K562 treated with DMSO at 1 percent for 12 hours (cell line): ENCODE results near the gene CDHR2. TPM values are rescaled to one million over a fixed set of nuclear protein-coding genes. Genes with fewer than 3 reads are reported as not detected.

Experiments
- total RNA-seq: library from RNA; unstranded; fragments of 300-600 nt; gene quantifications from 2 replicates; pipeline ENCODE4 v1.2.3, GENCODE V29; 2022; ENCODE audit not compliant: insufficient read depth

Gene CDHR2, protein sequence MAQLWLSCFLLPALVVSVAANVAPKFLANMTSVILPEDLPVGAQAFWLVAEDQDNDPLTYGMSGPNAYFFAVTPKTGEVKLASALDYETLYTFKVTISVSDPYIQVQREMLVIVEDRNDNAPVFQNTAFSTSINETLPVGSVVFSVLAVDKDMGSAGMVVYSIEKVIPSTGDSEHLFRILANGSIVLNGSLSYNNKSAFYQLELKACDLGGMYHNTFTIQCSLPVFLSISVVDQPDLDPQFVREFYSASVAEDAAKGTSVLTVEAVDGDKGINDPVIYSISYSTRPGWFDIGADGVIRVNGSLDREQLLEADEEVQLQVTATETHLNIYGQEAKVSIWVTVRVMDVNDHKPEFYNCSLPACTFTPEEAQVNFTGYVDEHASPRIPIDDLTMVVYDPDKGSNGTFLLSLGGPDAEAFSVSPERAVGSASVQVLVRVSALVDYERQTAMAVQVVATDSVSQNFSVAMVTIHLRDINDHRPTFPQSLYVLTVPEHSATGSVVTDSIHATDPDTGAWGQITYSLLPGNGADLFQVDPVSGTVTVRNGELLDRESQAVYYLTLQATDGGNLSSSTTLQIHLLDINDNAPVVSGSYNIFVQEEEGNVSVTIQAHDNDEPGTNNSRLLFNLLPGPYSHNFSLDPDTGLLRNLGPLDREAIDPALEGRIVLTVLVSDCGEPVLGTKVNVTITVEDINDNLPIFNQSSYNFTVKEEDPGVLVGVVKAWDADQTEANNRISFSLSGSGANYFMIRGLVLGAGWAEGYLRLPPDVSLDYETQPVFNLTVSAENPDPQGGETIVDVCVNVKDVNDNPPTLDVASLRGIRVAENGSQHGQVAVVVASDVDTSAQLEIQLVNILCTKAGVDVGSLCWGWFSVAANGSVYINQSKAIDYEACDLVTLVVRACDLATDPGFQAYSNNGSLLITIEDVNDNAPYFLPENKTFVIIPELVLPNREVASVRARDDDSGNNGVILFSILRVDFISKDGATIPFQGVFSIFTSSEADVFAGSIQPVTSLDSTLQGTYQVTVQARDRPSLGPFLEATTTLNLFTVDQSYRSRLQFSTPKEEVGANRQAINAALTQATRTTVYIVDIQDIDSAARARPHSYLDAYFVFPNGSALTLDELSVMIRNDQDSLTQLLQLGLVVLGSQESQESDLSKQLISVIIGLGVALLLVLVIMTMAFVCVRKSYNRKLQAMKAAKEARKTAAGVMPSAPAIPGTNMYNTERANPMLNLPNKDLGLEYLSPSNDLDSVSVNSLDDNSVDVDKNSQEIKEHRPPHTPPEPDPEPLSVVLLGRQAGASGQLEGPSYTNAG (N-terminal part only)
- not detected in 2 replicates for total RNA-seq

DNA sequence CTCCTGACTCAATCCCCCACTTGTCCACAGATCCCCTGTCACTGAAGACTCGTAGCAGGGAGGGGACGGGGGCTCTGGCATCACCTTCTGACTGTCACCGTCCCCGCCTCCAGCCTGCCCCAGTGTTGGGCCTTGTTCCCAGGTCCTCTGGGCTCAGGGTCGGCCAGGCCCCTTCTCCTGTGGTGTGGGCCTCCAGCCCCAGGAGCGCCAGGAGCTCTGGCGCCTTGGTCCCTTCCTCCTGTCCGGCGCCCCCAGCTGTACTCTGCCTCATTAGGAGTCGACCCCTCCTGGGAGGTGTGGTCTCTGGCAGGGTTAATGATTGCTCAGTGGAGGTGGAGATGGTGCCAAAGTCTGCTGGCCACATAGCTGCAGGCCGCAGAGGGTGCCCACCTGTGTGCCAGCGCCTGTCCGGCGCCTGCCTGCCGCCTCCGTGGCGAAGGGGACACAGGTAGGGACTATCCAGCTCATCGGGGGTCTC lies at the start of gene CDHR2:
Gene CDHR2 (plus strand): TSS at position 376 of the 478 bp plus-strand sequence. CDS start 16,011 bp downstream, outside the sequence.

DNA sequence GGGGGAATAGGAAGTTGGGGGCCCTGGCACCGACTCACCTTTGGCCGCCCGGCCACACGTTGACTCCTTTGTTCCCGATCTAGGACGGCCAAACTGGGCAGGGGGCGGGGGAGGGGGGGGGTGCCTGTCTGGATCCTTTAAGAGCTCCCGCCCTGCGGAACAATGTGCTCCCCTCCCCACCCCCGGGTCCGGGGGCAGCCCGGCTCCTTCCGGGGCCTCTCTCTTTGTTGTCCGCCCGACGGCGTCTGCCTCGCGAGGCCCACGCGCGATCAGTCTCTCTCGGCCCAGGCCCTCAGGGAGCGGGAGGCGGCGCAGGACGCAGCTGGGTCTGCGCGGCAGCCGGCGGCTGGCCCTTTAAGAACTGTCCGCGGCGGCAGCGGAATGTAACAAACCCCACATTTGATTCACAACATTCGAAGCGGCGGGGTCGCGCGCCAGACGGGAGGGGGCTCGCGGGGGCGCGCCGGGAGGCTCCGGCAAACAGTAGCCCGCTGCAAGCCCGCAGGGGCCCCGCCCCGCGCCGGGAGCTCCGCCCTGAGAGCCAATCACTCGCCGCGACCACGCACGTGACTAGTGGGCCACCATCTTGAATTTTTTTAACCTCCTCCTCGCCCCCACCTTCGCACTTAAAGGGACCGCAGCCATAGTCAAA lies 12.1 kb upstream of the CDHR2 start, which contains the start of gene RNF44:
Gene RNF44 (minus strand): TSS at position 501 of the 652 bp plus-strand sequence. CDS start 4,930 bp downstream, outside the sequence.

DNA sequence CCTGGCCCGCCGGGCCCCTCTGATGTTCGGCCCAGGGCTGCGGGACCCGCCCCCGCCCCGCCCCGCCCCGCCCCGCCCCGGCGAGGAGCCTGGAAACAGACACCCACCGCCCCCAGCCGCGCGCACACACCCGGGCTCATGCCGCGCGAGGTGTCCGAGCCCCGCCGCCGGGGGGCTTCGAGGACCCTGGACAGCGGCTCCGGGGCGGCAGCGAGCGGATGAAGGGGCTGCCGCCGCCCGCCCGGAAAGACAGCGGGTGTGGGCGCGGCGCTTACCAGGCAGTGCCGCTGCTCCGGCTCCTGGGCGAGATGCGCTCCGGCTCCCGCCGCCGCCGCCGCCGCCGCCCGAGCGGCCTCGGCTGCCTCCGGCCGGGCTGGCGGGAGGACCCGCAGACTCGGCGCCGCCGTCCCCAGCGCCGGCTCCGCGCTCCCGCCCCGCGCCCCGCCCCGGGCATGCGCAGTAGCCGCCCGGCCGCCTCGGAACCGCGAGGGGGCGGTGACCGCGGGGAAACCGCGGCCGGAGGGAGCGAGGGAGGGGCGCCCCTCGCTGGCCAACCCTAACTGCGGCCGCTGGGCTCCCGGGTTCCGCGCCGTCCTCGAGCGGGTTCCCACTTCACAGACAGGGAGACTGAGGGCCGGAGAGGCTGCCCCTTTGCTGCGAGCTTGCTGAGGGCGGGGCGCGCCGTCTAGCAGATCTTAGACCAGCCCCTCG lies 60.7 kb downstream of the CDHR2 start, which contains the start of gene GPRIN1:
Gene GPRIN1 (minus strand): TSS at position 433 of the 711 bp plus-strand sequence. CDS start 10,322 bp downstream, outside the sequence.

DNA sequence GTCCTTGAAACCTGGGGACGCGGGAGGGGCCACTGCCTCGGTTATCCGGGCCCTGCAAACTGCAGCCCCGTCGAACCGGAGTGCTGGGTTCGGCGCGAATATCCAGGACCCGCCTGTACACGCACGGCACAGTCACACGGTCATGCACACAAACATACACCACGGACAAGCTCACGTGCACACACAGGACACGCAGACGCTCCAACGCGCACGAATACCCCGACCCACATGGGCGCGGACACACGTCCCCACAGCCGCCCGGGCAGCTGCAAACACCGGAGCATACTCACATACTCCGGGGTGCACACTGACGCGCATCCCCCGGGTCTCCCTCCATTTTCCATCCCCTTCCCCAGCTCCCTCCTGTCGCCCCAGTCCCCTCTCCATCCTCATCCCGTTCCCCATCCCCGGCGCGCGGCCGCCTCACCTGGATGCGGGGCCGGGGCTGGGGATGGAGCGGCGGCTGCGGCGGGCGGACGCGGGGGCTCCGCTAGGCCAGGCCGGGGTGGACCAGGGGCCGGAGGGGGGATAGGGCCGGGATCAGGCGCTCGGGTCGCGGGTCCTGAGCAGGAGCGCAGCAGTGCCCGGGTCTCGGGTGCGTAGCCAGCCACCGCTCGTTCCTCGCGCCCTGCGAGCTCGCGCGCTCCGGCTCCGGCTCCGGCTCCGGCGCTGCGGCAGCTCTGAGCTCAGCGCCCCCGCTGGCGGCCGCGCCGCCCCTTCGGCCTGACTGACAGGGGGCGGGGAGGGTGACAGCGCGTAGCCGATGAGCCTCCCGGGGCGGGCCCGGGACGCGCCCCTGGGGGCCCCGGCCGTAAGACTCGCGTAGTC lies 80.9 kb downstream of the CDHR2 start, which contains the start of the genes EIF4E1B and SNCB:
Gene EIF4E1B (plus strand): TSS at position 823 of the 828 bp plus-strand sequence. CDS start 12,113 bp downstream, outside the sequence.
Gene SNCB (minus strand): TSS at position 682 of the 828 bp plus-strand sequence. CDS start 880 bp downstream, outside the sequence.

Other genes with a start within 250 kb of the CDHR2 start
- gene KIAA1191, start 187.6 kb upstream of the CDHR2 start, total RNA-seq = 38.0 and 83.4 TPM in 2 replicates
- gene ARL10, start 183.9 kb upstream of the CDHR2 start, total RNA-seq = 0.06 TPM in 1 of 2 replicates, not detected in the other
- gene NOP16, start 160.7 kb upstream of the CDHR2 start, total RNA-seq = 16.0 and 16.6 TPM in 2 replicates
- gene HIGD2A, start 160.6 kb upstream of the CDHR2 start, total RNA-seq = 369 and 440 TPM in 2 replicates
- 65.2 and 101 TPM in 2 replicates for gene CLTB, start 132.8 kb upstream of the CDHR2 start, total RNA-seq
- gene FAF2, start 101.0 kb upstream of the CDHR2 start, total RNA-seq = 12.3 and 34.1 TPM in 2 replicates
- 13.1 and 40.1 TPM in 2 replicates for gene RNF44, start 11.9 kb upstream of the CDHR2 start, total RNA-seq
- 6.2 and 6.3 TPM in 2 replicates for gene GPRIN1, start 60.8 kb downstream of the CDHR2 start, total RNA-seq
- not detected in 2 replicates for gene SNCB, start 81.2 kb downstream of the CDHR2 start, total RNA-seq
- not detected in 2 replicates for gene EIF4E1B, start 81.3 kb downstream of the CDHR2 start, total RNA-seq
- gene TSPAN17, start 98.1 kb downstream of the CDHR2 start, total RNA-seq = 39.6 and 66.1 TPM in 2 replicates